ENCODE measurements around the gene GSG1.

Gene GSG1

DNA sequence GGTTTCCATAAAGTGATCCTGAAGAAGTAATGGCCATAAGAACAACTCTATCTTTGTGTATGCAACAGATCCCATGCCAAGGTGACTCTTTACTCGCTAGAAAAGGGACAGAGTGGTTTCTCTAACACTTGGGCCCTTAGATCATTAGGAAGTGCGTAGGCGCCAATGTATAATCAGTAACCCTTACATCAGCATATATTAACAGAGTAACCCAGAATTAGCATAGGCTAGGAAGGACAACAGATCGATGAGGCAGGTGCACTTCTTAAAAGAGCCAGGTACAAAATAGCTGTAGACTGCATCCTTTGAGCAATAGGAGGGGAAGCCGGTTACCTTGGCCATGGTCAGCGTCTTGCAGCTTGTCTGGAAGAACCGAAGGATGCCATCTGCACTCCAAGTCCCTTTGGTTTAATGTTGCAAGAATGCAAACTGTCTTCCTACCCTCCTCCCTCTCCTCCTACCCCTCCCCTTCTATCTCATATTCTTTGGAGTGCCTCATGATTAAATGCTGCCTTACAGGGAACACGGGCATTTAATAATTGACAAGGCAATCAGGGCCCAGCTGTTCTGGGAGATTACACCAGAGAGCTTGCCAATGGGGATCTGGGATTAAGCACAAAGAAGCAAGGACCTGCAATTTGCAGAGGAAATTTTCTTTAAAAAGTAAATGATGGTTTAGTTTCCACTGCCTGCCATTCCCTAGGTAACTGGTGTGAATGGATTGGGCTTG lies 8.0 kb downstream of the GSG1 start:
- H3K4me3 ChIP-seq (ENCODE audit: low read depth, low read length), result no peak overlapping the region
- TF ChIP-seq, protein P1, sequence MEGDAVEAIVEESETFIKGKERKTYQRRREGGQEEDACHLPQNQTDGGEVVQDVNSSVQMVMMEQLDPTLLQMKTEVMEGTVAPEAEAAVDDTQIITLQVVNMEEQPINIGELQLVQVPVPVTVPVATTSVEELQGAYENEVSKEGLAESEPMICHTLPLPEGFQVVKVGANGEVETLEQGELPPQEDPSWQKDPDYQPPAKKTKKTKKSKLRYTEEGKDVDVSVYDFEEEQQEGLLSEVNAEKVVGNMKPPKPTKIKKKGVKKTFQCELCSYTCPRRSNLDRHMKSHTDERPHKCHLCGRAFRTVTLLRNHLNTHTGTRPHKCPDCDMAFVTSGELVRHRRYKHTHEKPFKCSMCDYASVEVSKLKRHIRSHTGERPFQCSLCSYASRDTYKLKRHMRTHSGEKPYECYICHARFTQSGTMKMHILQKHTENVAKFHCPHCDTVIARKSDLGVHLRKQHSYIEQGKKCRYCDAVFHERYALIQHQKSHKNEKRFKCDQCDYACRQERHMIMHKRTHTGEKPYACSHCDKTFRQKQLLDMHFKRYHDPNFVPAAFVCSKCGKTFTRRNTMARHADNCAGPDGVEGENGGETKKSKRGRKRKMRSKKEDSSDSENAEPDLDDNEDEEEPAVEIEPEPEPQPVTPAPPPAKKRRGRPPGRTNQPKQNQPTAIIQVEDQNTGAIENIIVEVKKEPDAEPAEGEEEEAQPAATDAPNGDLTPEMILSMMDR (conservative IDR thresholded peaks at IDR 0.05; ENCODE audit: low read depth, low read length), result no peak
- DNase-seq (ENCODE audit: low read depth), result no peak

DNA sequence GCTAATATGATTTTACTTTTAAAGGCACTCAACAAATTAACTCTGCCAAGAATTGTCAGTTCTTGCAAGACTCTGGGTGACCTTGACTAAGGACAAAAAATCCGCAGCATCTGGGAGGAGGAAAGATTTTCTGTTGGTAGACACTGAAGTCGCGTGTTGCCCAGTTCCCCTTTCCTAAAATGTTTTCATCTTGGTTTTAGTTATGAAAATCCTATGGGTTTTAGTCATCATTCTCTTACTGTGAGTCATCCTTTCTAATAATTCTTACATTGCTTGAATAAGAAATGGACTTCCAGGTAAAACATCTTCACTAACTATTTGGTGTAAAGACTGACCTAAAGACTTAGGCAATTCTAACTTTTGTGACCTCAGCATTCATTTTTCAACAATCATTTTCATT lies 9.1 kb downstream of the GSG1 start:
- H3K4me3 ChIP-seq (ENCODE audit: low read depth, low read length), result no peak overlapping the region
- TF ChIP-seq, protein P1 (conservative IDR thresholded peaks at IDR 0.05; ENCODE audit: low read depth, low read length), result no peak
- DNase-seq (ENCODE audit: low read depth), result peak; percentile 62

DNA sequence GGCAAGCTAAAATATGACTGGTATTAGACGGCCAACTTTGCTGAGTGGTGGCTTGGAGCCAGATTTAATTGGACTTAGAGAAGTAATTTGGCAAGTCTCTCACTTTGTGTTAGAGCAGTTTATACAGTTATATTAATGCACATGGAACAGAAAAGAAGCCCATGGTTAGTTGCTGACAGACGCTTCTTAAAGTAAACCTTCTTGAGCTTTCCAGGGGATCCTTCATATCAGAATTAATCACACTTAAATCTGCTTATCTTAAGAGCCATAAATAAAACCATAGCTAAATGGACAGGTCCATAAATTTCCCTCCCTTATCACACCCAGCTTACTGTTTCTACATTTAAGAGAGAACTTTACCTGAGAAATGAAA lies 9.6 kb downstream of the GSG1 start:
- DNase-seq (ENCODE audit: low read depth), result no peak
- H3K4me3 ChIP-seq (ENCODE audit: low read depth, low read length), result no peak overlapping the region
- TF ChIP-seq, protein P1 (conservative IDR thresholded peaks at IDR 0.05; ENCODE audit: low read depth, low read length), result no peak

DNA sequence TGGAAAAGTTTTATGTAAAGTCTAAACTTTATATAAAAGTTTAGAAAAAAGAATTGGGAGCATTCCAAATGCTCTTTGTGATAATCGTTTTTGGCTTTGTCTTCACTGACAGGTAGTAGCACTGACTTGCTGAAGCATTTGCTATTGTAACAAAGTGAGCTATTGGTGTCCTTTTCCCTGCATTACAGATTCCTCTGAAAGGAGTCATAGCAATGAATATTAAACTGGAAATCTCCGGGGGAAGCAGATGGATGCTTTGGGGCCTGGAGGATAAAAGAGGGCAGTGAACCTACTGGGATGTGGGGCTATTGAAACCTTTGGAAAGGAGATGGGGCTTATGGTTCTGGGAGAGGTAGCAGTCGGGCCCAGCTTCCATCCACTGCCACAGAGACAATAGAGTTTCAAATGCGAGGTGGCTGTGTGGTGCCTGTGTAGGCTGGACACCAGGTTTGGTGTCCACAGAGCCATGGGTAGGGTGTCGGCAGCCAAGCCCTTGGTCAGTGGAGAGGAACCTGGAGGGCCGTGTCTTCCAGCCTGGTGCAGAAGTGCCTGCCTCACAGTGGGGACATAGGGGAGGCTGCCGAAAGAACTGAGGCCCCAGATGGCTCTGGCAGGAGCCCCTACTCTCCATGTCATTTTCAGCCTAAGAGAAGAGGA lies 10.1 kb downstream of the GSG1 start:
- no peak overlapping the region for H3K4me3 ChIP-seq (ENCODE audit: low read depth, low read length)
- TF ChIP-seq, protein P1 (conservative IDR thresholded peaks at IDR 0.05; ENCODE audit: low read depth, low read length), result no peak
- no peak for DNase-seq (ENCODE audit: low read depth)

DNA sequence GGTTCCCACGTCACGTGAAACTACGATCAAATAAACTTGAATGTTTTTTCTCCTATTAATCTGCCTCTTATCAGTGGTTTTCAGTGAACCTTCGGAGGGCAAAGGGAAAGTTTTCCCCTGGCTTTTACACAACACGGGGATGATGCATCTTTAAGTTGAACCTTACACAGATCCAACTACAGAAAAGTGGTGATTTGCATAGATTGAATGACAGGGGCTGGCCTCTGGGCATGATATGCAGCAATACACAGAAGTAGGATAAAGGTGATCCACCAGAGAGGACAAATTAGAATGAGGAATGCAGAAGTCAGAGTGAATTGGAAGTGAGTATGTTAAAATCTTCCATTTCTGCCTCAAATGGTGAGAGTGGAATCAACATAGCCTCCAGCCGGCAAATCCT lies 11.6 kb downstream of the GSG1 start:
- TF ChIP-seq, protein P1 (conservative IDR thresholded peaks at IDR 0.05; ENCODE audit: low read depth, low read length), result no peak
- no peak overlapping the region for H3K4me3 ChIP-seq (ENCODE audit: low read depth, low read length)

DNA sequence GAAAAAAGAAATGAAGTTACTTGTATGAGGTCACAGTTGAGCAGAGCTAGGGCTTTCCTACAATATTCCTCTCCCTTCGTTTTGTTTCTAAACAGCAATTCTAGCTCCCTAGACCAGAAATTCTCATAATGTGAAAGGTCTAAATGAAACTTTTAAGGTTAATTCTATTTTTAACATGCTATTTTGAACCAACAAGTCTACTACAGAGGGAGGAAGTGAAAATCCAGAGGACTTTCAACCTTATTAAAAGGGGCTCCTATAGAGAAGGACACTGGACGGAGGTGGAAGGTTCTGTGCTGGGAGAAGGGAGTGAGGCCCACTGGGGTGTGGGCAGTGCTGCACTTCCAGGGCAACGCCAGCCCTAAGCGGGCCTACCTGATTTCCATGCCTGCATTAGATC lies 13.4 kb downstream of the GSG1 start:
- DNase-seq (ENCODE audit: low read depth), result no peak
- TF ChIP-seq, protein P1 (conservative IDR thresholded peaks at IDR 0.05; ENCODE audit: low read depth, low read length), result no peak
- no peak overlapping the region for H3K4me3 ChIP-seq (ENCODE audit: low read depth, low read length)

More for the DNA sequence above, 11.6 kb downstream of the GSG1 start:
- DNase-seq (ENCODE audit: low read depth), result no peak

DNA sequence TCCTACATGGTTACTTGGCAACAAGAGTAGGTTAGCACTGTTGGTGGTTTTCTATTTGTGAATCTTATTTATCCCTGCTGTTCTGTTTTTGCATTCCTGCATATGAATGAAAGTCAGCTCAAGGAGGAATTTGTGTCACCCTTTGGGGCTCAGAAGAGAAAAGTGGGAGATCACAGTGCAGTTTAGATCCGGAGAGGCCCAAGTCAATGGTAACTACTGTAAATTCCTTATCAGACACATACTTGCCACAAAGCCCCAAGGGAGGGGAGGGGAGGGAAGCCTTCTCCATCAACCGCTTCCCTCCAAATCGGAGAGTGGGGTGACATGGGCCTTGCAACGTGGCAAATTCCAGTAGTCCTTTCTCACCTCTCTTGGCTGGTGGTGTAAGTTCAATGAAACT lies 15.0 kb downstream of the GSG1 start:
- DNase-seq (ENCODE audit: low read depth), result no peak
- H3K4me3 ChIP-seq (ENCODE audit: low read depth, low read length), result no peak overlapping the region
- TF ChIP-seq, protein P1 (conservative IDR thresholded peaks at IDR 0.05; ENCODE audit: low read depth, low read length), result no peak

Measured in choroid plexus epithelial cell (primary cell).